Renal cortex interstitium (tissue), 11 donors: ENCODE measurements around the gene REPS2. TPM values are rescaled to one million over a fixed set of nuclear protein-coding genes. Genes with fewer than 3 reads are reported as not detected.

Experiments used
- DNase-seq, 11 donors: peaks; one replicate each; pipeline ENCODE4 v3.0.0-alpha.2; 2013; ENCODE audit warnings: low read depth in 9 of 11, low spot score in 4 of 11; ENCODE audit errors: extremely low read depth in 1 of 11
- polyA plus RNA-seq, 3 donors: library from polyadenylated mRNA; unstranded; fragments of 120-200 nt; gene quantifications; one replicate each; pipeline ENCODE4 v1.2.1, GENCODE V29; 2013; ENCODE audit not compliant: insufficient read length in 3 of 3

REPS2 gene
- polyA plus RNA-seq, 3 donors: 11.8 to 20.3 (median 17.9) TPM

DNA sequence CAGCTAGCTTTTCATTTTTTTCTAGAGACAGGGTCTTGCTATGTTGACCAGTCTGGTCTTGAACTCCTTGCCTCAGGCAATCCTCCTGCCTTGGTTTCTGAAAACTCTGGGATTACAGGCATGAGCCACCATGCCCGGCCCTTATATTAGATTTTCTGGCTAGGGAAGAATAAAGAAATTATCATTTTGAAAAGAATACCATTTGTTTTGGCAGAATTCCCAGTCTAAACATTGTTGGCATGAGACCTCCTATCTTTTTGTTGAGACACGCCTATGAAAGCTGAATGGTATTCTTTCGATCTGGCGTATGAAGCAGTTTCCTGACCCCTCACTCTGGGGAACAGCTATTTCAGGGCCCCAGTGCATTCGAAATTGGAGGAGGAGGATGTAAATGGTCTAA is 107.0 kb downstream of the REPS2 start:
- no peak for DNase-seq

DNA sequence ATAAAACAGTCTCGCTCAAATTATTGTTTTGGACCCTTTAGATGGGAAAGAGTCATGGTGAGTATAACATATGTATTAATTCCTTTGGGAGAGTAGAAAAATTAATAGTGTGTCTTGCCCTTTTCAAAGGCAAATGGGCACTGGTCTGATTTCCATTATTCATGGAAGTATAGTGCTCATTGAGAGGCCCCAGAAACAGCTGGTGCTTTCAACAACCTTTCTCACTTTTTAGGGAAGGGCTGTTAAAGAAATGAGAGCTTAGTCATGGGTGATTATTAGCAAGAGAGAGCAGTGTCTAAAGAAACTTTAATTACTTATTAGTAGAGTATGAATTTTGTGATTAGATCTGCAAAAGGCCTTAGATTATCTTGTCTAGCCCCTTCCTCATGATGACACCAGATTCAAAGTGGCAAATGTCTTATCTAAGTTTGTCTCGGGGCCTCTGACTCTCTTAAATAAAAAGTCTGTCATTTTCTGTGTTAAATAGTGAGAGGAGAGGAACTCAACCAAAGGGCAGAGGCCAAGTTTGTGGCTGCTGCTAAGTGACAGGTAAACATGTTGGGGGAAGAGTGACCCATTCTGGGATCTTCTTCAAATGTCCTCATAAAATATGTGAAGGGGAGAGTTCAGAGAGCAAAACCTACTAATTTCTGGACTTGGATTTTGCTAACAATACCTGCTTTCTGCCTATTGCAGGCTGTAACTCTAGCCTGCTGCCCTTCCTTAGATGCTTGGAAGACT is 110.6 kb downstream of the REPS2 start:
- no peak for DNase-seq

DNA sequence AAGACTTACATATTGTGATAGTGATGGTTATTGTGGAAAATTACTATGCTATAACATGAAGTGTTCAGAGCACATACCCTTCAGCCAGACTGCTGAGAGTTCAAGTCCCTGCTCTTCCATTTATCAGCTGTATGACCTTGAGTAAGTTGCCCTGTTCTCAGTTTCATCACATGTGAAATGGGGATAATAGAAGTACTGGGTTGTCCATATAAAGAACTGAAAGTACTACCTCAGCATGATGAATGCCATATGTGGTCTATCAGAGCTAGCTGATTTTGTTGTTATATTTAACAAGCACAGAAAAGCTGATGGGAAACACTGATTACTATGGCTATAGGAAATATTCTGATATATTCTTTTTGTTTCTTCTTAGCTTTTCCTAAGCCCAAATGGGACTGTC is 115.6 kb downstream of the REPS2 start:
- DNase-seq: no peak

DNA sequence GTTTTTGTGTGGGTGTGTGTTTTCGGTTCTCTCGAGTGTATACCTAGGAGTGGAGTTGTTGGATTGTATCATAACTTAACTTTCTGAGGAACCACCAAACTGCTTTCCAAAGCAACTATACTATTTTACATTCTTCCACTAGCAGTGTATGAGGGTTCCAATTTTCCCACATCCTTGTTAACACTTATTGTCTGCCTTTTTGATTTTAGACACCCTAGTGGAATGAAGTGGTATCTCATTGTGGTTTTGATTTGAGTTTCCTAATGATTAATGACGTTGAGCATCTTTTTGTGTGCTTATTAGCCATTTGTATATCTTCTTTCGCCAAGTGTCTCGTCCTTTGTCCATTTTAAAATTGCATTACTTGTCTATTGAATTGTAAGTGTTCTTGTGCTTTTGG is 118.6 kb downstream of the REPS2 start:
- no peak for DNase-seq

DNA sequence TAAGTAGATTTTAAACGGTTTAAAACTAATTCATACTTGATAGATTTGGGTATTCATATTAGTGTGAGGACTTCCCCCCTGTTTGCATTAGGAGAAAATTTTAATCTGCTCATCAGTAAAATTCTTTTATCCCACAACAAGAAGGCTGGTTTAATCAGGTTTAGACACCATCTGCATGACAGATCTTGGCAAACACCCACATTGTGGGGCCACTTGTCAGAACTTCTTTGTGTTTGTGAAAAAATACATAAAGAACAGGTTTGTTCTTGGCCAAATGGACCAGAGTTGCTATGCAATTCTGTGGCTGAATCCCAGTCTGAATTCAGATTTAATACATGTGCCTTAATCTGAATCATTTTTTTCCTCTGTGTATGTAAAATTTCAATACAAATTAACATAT is 121.1 kb downstream of the REPS2 start:
- no peak for DNase-seq

DNA sequence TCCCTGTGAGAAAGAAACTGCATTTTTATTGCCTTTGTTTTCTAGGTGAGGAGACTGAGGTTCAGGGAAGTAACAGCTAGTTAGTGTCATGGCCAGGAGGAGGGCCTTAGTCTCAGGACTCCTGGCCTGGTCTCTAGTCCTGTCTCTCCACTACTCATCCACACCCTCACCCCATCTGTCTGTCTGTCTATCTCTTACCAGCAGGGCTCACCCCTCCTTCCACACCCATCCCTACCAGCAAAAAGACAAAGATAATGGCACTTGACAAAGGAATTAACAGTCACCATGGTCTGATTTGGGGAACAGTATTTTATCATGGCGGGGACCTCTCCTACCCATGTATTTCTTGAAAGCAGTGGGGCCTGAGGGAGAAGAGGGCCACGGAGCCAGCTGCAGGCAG is 125.8 kb downstream of the REPS2 start:
- DNase-seq: no peak

DNA sequence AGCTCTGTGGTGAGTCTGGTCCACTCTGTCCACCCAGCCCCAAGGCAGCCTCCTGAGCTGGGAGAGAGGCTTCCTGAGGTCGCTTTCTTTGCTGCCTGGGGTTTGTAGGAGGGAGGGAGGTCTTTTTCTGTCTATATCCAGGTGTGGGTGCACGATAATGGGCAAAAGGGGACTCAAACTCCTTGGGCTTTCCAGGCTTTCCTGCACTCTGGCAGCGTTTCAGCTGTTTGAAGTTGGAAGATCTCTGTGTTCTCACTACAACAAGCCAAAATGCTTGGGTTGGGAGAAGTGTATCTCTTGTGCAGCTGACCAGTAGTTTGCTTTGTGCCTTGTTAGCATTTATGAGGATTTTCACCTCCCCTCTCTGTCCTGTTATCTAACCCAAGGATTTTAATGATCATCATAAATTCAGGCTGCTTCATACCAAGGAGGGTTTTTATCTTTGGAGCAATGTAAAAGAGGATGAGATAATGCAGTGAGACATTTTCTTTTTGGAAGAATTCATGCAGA is 126.3 kb downstream of the REPS2 start:
- DNase-seq: no peak

DNA sequence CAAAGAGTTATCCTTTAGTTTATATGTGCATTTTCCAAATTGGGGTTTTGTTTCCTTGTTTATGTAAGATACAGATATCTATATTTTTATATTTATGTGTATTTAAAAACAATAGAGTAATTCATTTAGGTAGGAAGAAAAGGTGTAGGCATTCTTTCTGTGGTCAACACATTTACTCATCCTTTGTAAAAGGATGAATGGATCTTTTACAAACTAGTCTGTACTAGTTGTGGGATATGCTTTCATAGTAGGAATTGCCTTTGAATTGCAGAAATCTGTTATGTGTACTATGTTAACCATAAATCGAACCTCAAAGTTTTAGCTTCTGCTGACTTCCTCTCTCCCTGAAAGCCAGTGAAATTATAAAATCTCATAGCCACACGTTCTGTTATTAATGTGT is 128.5 kb downstream of the REPS2 start:
- no peak for DNase-seq

DNA sequence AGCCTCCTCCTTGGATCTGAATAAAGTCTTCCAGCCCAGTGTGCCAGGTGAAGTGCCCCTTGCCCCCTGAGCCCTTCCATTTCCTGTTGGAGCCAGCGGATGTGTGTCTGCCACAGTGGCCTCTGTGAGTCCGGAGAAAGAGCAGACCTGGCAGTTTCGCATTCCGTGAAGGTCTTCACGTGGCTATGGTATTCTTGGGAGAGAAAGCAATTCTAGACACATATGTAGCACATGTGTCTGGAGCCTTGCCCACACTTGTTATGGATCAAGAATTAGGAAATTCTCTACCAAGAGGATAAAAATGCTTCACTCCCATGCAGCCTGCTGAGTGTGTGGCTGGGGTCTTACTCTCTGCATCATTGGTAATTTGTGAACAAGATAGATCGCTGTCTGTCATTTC is 130.9 kb downstream of the REPS2 start:
- no peak for DNase-seq

DNA sequence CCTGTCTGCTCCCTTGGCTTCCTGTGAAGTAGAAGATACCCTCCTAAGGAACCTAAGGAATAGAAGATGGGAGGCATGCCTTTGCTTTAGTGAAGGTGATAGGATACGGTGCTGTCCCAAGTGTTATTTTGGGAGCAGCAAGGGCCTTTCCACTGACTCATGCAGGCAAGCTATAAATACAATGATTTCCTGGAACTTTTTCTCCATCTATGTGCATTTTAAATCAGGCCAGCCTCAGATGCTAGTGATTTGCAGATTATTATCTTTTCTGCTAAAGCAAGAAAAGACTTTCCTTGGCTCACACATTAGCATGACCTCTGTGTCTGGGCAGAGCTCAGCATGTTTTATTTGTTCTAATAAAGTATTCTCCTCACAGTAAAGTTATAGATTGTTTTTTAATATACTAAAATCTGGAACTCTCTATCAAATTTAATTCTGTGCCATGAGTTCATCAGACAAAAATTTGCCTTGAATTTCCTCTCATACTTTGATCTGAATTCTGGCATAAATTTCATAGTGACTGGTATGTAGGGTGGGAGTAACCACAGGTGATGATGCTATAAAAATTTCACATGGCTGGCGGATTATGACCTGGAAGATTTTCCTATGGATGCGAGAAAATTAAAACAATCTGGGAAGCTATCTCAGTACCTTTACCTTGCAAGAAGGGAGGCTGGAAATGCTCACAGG is 131.7 kb downstream of the REPS2 start:
- no peak for DNase-seq

DNA sequence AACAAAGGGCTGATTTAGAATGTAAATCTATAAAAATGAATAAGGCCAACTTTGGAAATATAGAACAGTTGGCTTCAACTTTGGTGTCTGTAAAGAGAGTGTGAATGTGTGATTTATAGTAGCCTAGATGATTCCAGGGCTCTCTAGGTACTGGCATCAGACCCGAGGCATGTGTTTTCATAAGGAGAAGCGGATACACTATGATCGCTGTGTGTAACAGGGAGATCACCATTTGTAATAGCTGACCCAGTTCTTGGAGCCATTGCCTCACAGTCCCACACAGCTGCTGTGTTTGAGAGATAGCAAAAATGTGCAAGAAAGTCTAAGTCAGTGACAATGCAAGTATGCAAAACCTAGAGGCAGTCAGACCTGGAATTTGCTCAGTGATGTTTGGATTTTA is 135.1 kb downstream of the REPS2 start:
- DNase-seq: no peak

DNA sequence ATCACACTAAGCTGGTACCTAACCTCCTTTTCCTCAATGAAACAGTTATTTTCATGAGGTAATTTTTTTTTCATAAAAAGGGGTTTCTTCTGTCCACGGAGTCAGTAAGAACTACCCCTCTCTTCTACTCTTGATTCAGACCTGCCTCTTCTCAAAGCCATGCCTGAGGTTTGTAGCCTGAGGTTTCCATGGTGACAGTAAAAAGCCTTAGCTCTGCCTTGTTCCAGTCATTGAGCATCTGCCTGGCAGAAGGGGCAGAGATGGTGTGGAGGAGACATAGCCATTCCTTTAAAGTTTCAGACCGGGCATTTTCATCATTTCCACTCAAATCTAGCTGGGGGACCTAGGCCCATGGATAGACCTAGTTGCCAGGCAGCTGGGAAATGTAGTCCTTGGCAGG is 135.5 kb downstream of the REPS2 start:
- DNase-seq: peak in 5 of 11 donors; percentile 1 to 31 (median 20)

DNA sequence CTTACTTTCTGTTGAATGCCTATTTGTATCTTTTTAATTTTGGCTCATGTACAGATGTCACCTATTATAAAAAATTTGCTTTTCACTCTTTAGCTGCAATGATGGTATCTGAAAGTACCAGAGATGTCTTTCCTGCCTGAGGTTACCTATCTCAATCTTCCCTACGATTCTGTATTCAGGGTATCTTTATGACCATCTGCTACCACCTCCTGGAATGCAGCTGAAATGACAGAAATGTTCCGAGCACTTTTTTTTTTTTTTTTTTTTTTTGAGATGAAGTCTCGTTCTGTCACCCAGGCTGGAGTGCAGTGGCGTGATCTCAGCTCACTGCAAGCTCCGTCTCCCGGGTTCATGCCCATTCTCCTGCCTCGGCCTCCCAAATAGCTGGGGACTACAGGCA is 136.4 kb downstream of the REPS2 start:
- DNase-seq: no peak

DNA sequence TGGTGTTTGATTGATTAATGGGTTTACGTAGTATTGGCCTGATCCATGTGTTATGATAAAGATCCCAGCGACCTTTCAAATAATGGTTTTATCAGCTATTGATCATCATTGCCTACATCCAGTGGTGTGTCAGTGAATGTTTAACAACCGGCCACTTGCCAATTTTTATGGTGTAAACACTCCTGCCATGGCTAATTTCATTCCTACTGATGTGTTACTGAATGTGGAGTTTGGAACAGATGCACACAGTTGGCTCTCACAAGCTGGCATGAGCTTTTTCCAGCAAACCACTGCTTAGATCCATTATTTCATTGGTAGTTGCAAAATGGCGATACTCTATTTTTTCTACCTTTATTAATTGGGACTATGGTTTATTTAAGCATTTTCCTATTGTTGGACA is 139.9 kb downstream of the REPS2 start:
- DNase-seq: no peak

DNA sequence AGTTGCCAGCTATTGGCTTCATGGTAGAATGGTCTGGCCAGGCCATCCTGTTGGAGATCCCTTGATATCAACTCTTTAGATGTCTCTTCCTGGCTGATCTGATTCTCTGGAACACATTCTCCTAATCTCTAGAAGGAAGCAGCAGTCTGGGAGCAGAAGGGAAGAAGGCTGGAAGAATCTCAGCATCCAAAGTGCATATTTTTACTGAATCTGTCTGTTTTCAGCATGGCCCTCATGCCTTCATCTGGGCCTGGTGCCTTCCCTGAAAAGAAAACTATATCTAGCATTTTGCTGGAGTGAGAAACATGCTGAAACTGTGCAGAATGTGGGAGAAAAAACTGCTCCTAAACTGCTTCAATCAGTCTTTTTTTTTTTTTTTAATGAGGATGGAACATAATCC is 148.7 kb downstream of the REPS2 start:
- DNase-seq: no peak

DNA sequence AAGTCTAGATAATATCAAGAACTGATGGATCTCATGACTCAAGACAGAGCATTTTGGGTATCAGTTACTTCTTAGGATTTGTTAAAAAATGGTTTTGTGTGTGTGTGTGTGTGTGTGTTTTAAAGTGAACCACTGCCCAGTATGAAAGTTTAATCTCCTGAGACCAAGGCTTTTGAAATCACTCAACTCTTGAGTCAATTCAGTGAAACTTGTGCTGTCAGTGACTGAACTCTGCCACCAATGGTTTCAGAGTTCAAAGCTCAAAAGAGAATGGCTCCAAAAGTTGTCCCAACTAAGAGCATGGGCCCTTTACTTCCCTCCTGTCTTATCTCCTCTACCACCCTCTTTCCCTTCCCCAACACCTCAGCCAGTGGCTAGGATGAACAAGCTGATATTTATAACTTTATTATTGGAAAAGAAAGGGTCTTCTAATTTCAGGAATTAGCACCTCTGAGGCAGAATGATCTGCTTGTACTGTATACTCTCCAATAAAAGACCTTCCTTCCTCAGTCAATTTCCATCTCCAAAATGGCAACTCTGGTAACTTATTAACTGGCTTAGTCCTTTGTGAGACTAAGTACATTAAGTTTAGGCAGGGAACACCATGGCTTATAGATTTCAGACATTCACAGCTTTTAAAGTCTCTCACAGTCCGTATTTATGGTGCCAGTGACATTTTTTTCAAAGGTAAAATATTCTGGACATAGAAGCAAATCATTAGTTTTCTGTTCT is 152.2 kb downstream of the REPS2 start:
- DNase-seq: no peak

DNA sequence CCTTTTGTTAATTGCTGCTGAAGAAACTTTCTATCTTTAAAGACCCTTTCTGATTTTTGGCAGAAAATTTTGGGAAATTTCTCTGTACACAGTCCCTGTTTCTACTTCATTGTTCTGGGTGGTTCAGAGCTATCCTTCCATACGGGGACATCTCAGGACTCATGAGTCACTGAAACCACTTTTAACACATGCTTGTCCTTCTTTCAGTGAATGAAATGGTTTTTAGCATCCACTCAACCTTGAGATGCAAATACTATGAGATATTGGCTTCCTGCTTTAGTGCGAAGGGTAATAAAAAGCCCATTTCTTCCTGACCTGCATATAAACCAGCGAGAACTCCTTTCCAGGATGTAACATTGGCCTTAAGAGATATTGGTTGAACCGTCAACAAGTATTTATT is 158.0 kb downstream of the REPS2 start:
- DNase-seq: no peak

DNA sequence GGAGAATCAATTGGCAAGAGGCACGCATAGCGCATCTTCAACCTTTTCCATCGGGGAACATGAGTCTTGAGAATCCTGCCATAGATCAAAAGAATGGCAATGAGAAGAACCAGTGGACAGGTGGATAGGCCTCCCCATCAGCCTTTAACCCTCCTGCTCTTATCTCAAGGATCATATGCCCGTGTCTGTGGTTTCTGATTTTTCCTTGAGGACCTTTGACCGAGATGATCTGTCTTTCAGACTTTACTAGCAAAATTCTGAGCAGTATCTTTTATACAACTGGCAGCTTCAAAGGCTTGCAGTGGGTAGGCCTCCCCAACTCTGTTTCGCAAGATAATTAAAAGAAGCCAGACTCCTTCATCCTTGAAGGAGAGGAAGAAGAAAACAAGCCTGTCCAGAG is 174.4 kb downstream of the REPS2 start:
- DNase-seq: no peak

DNA sequence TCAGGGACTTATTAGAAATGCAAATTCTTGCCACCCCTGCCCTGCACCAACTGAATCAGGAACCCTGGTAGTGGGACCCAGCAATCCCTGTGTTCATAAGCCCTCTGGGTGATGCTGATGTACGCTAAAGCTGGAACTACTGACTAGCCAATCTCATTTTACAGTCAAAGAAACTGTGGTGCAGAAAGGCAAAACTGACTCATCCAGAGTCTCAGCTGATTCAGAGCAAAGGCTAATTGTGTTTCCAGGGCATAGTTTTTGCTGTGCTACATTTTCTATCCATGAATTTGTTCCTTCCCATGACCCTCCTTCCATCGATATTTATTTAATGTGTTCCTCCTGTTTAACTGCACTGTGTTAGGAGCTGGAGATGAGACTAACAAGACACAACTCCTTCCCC is 207.5 kb downstream of the REPS2 start:
- no peak for DNase-seq

DNA sequence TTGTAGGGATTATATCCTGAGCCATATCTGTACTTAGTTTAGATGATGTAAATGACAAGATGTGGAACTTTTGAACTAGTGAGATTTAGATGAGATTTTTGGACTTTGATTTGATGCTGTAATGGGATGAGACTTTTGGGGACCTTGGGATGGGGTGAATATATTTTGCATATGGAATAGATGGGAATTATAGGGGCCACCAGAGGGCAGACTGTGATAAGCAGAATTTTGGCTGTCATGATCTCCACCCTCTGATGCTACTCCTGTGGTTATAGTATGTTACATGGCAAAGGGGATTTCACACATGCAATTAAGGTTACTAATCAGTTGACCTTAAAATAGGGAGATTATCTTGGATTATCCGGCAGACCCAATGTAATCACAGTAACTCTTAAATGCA is 214.5 kb downstream of the REPS2 start:
- no peak for DNase-seq
